GM23338 (cell line): ENCODE data around the gene NXPH2. TPM values are rescaled to one million over a fixed set of nuclear protein-coding genes. Genes with fewer than 3 reads are reported as not detected.

ENCODE experiments used
- ATAC-seq: fragments of 200-7000 bp; cut with Tn5 transposase; 3 replicates; pipeline ENCODE4 v1.9.1; 2020
- DNase-seq: peaks from one replicate; pipeline ENCODE4 v3.0.0-alpha.2; 2015; ENCODE audit warnings: low spot score
- H2AFZ ChIP-seq: fragments of 200-600 bp; sonication (generic); 2 replicates; pipeline ENCODE4 v1.8.0; 2016; ENCODE audit warnings: antibody characterized with exemption, mild to moderate bottlenecking, moderate library complexity
- H3F3A ChIP-seq: fragments of 200-600 bp; sonication (generic); replicated peaks from 2 replicates; pipeline ENCODE4 v1.8.0; 2017; ENCODE audit warnings: antibody characterized with exemption, mixed run types, low read depth
- H3K27ac ChIP-seq: fragments of 200-600 bp; sonication (generic); 2 replicates; pipeline ENCODE4 v1.6.1; 2016; ENCODE audit warnings: low read depth
- H3K27me3 ChIP-seq: fragments of 200-600 bp; sonication (generic); 2 replicates; pipeline ENCODE4 v1.8.0; 2016; ENCODE audit warnings: mild to moderate bottlenecking, mixed run types, moderate library complexity; ENCODE audit not compliant: insufficient read depth
- H3K36me3 ChIP-seq: fragments of 200-600 bp; sonication (generic); 2 replicates; pipeline ENCODE4 v1.8.0; 2016; ENCODE audit warnings: mild to moderate bottlenecking; ENCODE audit not compliant: insufficient read depth
- H3K4me1 ChIP-seq: fragments of 200-600 bp; sonication (generic); 2 replicates; pipeline ENCODE4 v1.8.0; 2016; ENCODE audit warnings: mild to moderate bottlenecking, moderate library complexity; ENCODE audit not compliant: insufficient read depth
- H3K4me2 ChIP-seq: fragments of 200-600 bp; sonication (generic); 2 replicates; pipeline ENCODE4 v1.7.1; 2017; ENCODE audit warnings: mixed run types
- H3K4me3 ChIP-seq: fragments of 200-600 bp; sonication (generic); 2 replicates; pipeline ENCODE4 v1.6.1; 2016; ENCODE audit warnings: mixed run types
- H3K79me2 ChIP-seq: fragments of 200-600 bp; sonication (generic); replicated peaks from 2 replicates; pipeline ENCODE4 v1.8.0; 2017; ENCODE audit warnings: mild to moderate bottlenecking; ENCODE audit not compliant: insufficient read depth
- H3K9me2 ChIP-seq: fragments of 200-600 bp; sonication (generic); 2 replicates; pipeline ENCODE4 v1.8.0; 2017; ENCODE audit not compliant: insufficient read depth
- H4K20me1 ChIP-seq: fragments of 200-600 bp; sonication (generic); replicated peaks from 2 replicates; pipeline ENCODE4 v1.8.0; 2017; ENCODE audit warnings: mild to moderate bottlenecking; ENCODE audit not compliant: insufficient read depth
- H3K27ac Mint-ChIP-seq: 2 replicates; pipeline ENCODE4 v1.8.0; 2020; ENCODE audit warnings: inconsistent platforms, mild to moderate bottlenecking, moderate library complexity, mixed read lengths
- H3K27me3 Mint-ChIP-seq: 3 replicates; pipeline ENCODE4 v1.8.0; 2022; ENCODE audit warnings: low read depth, mild to moderate bottlenecking, moderate library complexity, mixed read lengths, inconsistent platforms; ENCODE audit not compliant: insufficient read depth, poor library complexity
- H3K36me3 Mint-ChIP-seq: 3 replicates; pipeline ENCODE4 v1.8.0; 2021; ENCODE audit warnings: low read depth, mild to moderate bottlenecking, inconsistent platforms, moderate library complexity, mixed read lengths
- H3K4me1 Mint-ChIP-seq: 3 replicates; pipeline ENCODE4 v1.8.0; 2020; ENCODE audit warnings: mild to moderate bottlenecking, inconsistent platforms, mixed read lengths
- H3K4me3 Mint-ChIP-seq: 3 replicates; pipeline ENCODE4 v1.8.0; 2021; ENCODE audit warnings: moderate library complexity, mild to moderate bottlenecking, inconsistent platforms, mixed read lengths
- H3K9me3 Mint-ChIP-seq: 3 replicates; pipeline ENCODE4 v1.8.0; 2020; ENCODE audit warnings: moderate library complexity, mild to moderate bottlenecking, inconsistent platforms, mixed read lengths
- CREB1 ChIP-seq: fragments of 250-450 bp; sonication (Bioruptor Pico); IDR thresholded peaks from 2 replicates; pipeline ENCODE4 v1.5.0; 2020; ENCODE audit warnings: low read depth, mild to moderate bottlenecking, moderate library complexity
- EZH2phosphoT487 ChIP-seq: fragments of 200-600 bp; sonication (generic); IDR thresholded peaks from one replicate; pipeline ENCODE4 v1.8.1; 2018; ENCODE audit warnings: antibody characterized with exemption; ENCODE audit not compliant: unreplicated experiment
- JUNB ChIP-seq: IDR thresholded peaks from one replicate; pipeline ENCODE4 v1.6.1; 2016; ENCODE audit warnings: antibody characterized with exemption; ENCODE audit not compliant: unreplicated experiment
- NANOG ChIP-seq: IDR thresholded peaks from 2 replicates; pipeline ENCODE4 v1.6.1; 2016; ENCODE audit warnings: antibody characterized with exemption, borderline replicate concordance
- ZNF114 ChIP-seq: fragments of 250-450 bp; sonication (Bioruptor Pico); IDR thresholded peaks from 2 replicates; pipeline ENCODE4 v1.5.0; 2020; ENCODE audit warnings: mild to moderate bottlenecking, moderate library complexity
- ZNF331 ChIP-seq: fragments of 250-450 bp; sonication (Bioruptor Pico); IDR thresholded peaks from 2 replicates; pipeline ENCODE4 v1.5.0; 2020; ENCODE audit warnings: low read depth, mild to moderate bottlenecking, moderate library complexity
- ZNF462 ChIP-seq: fragments of 250-450 bp; sonication (Bioruptor Pico); IDR thresholded peaks from 2 replicates; pipeline ENCODE4 v1.5.0; 2020; ENCODE audit warnings: mild to moderate bottlenecking, moderate library complexity
- polyA plus RNA-seq: library from polyadenylated mRNA; unstranded; fragments of >200 nt; fragmentation: Nextera tagmentation; extraction: Ambion mirVana; gene quantifications from 2 replicates; pipeline ENCODE4 v1.2.1, GENCODE V29; 2016
- total RNA-seq: library from RNA; depleted of rRNA; stranded (reverse); fragments of >200 nt; shearing (Covaris generic); gene quantifications from 2 replicates; pipeline ENCODE4 v1.2.3, GENCODE V29; 2014
- TF ChIP-seq, protein P1 (sequence below): IDR thresholded peaks from 2 replicates; pipeline ENCODE4 v1.6.1; 2016; ENCODE audit warnings: antibody characterized with exemption
- TF ChIP-seq, protein P2 (sequence below): IDR thresholded peaks from one replicate; pipeline ENCODE4 v1.6.1; 2018; ENCODE audit warnings: antibody characterized with exemption; ENCODE audit not compliant: unreplicated experiment
- TF ChIP-seq, protein P3 (sequence below), 2 experiments: fragments of 200-600 bp in 1 of 2; sonication (generic) in 1 of 2; conservative IDR thresholded peaks; 2 replicates each; pipeline versions ENCODE4 v1.5.1 to v1.6.1; 2016 to 2017; ENCODE audit warnings: antibody characterized with exemption in 2 of 2, low read depth in 2 of 2, mild to moderate bottlenecking in 2 of 2, moderate library complexity in 1 of 2

The NXPH2 gene
- total and polyA plus RNA-seq, 2 experiments from 2014 or later = 2.7 to 8.3 TPM

DNA sequence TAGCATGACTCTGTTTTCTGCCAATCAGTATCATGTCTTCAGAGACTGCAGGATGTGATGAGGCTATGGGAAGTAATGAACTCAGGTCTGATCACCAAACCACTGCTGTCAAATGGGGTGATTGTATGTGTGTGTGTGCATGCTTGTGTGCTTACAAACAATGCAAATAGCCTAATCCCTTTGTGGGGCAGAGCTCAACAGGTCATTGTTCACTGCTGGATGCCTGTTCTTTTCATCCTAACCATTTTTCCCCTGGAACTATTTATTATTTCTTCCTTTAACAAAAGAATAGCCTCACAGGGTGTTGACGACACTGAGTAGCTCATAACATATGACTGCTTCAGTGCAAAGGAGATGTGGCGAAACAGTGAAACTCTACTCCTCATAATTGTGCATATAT lies 55.9 kb downstream of the NXPH2 start:
- TF ChIP-seq, protein P1, sequence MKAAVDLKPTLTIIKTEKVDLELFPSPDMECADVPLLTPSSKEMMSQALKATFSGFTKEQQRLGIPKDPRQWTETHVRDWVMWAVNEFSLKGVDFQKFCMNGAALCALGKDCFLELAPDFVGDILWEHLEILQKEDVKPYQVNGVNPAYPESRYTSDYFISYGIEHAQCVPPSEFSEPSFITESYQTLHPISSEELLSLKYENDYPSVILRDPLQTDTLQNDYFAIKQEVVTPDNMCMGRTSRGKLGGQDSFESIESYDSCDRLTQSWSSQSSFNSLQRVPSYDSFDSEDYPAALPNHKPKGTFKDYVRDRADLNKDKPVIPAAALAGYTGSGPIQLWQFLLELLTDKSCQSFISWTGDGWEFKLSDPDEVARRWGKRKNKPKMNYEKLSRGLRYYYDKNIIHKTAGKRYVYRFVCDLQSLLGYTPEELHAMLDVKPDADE = no peak
- no peak for TF ChIP-seq NANOG
- TF ChIP-seq, protein P2, sequence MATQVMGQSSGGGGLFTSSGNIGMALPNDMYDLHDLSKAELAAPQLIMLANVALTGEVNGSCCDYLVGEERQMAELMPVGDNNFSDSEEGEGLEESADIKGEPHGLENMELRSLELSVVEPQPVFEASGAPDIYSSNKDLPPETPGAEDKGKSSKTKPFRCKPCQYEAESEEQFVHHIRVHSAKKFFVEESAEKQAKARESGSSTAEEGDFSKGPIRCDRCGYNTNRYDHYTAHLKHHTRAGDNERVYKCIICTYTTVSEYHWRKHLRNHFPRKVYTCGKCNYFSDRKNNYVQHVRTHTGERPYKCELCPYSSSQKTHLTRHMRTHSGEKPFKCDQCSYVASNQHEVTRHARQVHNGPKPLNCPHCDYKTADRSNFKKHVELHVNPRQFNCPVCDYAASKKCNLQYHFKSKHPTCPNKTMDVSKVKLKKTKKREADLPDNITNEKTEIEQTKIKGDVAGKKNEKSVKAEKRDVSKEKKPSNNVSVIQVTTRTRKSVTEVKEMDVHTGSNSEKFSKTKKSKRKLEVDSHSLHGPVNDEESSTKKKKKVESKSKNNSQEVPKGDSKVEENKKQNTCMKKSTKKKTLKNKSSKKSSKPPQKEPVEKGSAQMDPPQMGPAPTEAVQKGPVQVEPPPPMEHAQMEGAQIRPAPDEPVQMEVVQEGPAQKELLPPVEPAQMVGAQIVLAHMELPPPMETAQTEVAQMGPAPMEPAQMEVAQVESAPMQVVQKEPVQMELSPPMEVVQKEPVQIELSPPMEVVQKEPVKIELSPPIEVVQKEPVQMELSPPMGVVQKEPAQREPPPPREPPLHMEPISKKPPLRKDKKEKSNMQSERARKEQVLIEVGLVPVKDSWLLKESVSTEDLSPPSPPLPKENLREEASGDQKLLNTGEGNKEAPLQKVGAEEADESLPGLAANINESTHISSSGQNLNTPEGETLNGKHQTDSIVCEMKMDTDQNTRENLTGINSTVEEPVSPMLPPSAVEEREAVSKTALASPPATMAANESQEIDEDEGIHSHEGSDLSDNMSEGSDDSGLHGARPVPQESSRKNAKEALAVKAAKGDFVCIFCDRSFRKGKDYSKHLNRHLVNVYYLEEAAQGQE = no peak
- TF ChIP-seq JUNB = no peak
- TF ChIP-seq CREB1 (CRISPR knock-in tag) = no peak
- TF ChIP-seq, protein P3, sequence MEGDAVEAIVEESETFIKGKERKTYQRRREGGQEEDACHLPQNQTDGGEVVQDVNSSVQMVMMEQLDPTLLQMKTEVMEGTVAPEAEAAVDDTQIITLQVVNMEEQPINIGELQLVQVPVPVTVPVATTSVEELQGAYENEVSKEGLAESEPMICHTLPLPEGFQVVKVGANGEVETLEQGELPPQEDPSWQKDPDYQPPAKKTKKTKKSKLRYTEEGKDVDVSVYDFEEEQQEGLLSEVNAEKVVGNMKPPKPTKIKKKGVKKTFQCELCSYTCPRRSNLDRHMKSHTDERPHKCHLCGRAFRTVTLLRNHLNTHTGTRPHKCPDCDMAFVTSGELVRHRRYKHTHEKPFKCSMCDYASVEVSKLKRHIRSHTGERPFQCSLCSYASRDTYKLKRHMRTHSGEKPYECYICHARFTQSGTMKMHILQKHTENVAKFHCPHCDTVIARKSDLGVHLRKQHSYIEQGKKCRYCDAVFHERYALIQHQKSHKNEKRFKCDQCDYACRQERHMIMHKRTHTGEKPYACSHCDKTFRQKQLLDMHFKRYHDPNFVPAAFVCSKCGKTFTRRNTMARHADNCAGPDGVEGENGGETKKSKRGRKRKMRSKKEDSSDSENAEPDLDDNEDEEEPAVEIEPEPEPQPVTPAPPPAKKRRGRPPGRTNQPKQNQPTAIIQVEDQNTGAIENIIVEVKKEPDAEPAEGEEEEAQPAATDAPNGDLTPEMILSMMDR (conservative IDR thresholded peaks at IDR 0.05; ENCODE audit: low read depth in 2 of 2) = no peak
- no peak for TF ChIP-seq ZNF114 (CRISPR knock-in tag)
- no peak for TF ChIP-seq EZH2phosphoT487
- no peak for TF ChIP-seq ZNF462
- no peak for TF ChIP-seq ZNF331
- peaks cover 25% of the 10 kb centered on the region for H3K4me1 Mint-ChIP-seq

More for the DNA sequence above, 55.9 kb downstream of the NXPH2 start:
- Histone ChIP-seq H3K27me3 (no peaks in the 10 kb centered on the region), H3F3A (no peaks in the 10 kb centered on the region), H3K27ac (no peak overlapping the region), H3K4me2 (no peak overlapping the region), H3K9me2 (no peaks in the 10 kb centered on the region), H4K20me1 (no peaks in the 10 kb centered on the region), H3K36me3 (no peaks in the 10 kb centered on the region), H2AFZ (no peak overlapping the region), H3K4me3 (no peak overlapping the region), H3K4me1 (peaks cover 18% of the 10 kb centered on the region), H3K79me2 (no peaks in the 10 kb centered on the region)
- Mint-ChIP-seq H3K4me3 (no peak overlapping the region), H3K27ac (no peak overlapping the region), H3K36me3 (peaks cover under 1% of the 10 kb centered on the region), H3K9me3 (peaks cover 4% of the 10 kb centered on the region; the same call in 2 of the 3 replicates), H3K27me3 (peaks cover 4% of the 10 kb centered on the region)
- DNase-seq (no peak), ATAC-seq (peak; percentile 62)
